Skeletal muscle cell (primary cell): ENCODE data around the gene MIOS.
"Not testable (repeated sequence)": the region's sequence is repeated elsewhere in the genome, so short reads cannot be mapped to it uniquely, and the experiment has no call there.

ENCODE experiments used
- DNase-seq: peaks from one replicate; pipeline ENCODE4 v3.0.0-alpha.2; 2010; ENCODE audit warnings: low read depth
- H3K4me3 ChIP-seq: 2 replicates; pipeline ENCODE4 v1.5.1; 2011; ENCODE audit warnings: low read depth, mild to moderate bottlenecking, control low read depth, low read length, moderate library complexity

The MIOS gene

DNA sequence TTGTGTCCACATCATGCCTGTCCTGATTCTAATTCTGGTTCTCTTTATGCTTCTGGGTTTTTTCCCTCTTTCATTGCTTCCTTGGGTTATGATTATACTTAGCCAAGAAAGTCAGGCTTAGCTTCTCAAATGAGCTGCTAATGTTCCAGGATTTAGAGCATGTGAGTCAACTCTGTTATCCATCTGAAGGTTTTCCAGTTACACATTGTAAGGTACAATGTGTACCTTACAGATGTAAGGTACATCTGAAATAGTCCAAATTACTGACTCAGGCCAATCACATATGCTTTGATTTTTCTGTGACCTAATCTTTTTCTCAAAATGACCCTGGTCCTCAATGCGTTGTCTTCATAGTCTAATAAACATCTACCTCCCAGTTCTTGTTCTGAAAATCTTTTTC lies 13.3 kb upstream of the MIOS start:
- H3K4me3 ChIP-seq: no peak overlapping the region
- peak; percentile 32 for DNase-seq

DNA sequence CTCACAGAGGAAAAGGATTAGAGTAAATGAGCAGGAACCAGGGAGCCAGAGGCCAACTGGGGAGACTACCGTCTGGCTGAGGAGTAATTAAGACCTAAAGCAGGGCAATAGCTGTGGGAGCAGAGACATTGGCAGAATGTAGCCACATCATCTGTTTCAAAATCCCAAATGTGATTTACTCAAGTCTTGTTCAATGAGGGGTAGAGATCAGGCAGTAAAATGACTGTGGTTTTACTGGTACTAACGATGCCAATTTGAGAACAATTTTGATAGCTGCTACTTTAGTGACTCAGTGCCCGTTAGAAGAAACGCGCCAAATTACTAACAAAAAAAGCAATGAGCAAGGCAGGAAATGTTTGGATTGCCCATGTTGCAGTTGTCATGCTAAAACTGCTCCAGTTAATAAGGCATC lies 12.7 kb upstream of the MIOS start:
- peak; percentile 95 for DNase-seq
- no peak overlapping the region for H3K4me3 ChIP-seq

DNA sequence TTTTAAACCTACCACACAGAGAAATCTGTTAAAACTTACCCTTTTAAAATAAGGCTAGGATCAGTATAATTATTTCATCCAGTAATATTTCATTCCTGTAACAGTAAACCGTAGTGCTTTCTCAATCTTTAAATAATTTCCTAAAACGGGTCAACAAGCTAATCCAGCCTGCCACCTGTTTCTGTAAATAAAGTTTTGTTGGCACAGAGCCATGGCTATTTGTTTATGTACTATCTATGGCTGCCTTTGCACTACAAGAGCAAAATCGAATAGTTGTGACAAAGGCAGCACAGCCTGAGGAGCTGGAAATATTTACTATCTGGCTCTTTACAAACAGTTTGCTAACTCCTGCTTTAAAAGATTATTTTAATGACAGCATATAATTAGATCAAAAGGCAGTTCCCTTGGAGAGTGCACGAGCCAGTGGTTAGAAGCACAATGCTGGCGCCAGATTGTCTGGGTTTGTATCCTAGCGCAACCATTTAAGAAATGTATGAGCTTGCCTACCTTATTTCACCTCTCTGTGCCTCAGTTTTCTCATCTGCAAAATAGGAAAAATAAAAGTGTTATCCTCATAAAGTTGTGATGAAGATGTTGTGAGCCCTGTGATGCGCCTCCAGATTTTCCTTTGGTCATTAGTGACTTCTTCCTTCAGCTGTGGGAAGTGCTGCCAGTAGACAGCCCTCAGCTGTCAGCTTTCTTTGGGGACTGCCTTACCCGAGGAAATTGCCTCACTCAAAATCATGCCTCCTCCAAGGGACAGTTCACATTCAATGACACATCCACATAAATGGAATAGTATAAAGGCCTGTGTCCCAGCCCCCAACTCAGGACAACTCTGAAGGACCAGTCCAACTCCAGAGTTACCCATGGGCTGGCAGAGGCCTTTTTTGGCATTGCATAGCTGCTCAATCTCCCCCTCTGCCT lies 11.8 kb upstream of the MIOS start:
- no peak overlapping the region for H3K4me3 ChIP-seq
- no peak for DNase-seq

DNA sequence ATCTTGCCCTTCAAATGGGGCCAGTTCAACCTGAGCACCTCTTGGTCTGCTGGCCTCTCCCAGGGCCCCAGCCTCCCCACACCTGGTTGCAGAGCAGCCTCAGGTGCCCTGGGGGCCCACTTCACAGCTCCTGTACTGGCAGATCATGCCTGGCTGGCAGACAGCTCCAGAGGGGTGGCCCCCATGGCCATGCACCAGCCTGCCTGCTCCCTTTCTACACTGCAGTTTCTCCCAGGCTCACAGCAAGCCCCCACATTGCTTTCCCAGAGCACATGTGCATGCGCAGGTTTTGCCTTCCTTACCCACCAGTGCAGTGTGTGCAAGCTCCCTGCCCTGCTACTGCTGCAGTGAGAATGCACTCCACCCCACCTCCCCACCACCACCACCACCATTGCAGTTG lies 9.8 kb upstream of the MIOS start:
- no peak for DNase-seq

DNA sequence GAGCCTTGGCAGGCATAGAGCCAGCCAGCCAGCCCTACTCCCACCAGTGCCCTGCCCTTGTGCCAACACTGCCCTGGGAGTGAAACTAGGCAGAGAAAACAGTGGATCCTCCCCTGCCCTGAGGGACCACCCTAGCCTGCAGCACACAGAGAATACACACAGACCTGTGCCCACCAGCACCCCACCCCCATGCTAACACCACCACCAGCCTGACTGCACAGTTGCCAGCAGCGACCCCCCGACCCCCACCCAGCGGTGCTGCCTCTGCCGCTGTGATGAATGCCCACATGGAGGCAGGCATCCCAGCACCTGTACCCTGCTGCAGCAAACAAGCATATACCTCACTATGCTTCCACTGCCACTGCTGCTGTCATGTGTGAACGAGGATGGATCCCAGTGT lies 9.4 kb upstream of the MIOS start:
- DNase-seq: no peak
- H3K4me3 ChIP-seq: no peak overlapping the region

More for the DNA sequence above, 9.8 kb upstream of the MIOS start:
- no peak overlapping the region for H3K4me3 ChIP-seq

DNA sequence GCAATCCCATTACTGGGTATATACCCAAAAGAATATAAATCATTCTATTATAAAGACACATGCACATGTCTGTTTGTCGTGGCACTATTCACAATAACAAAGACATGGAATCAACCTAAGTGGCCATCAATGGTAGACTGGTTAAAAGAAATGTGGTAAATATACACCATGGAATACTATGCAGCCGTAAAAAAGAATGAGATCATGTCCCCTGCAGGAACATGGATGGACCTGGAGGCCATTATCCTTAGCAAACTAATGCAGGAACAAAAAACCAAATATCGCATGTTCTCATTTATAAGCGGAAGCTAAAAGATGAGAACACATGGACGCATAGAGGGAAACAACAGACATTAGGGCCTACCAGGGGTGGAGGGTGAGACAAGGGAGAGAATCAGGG lies 5.1 kb upstream of the MIOS start:
- not testable (repeated sequence) for H3K4me3 ChIP-seq, DNase-seq

DNA sequence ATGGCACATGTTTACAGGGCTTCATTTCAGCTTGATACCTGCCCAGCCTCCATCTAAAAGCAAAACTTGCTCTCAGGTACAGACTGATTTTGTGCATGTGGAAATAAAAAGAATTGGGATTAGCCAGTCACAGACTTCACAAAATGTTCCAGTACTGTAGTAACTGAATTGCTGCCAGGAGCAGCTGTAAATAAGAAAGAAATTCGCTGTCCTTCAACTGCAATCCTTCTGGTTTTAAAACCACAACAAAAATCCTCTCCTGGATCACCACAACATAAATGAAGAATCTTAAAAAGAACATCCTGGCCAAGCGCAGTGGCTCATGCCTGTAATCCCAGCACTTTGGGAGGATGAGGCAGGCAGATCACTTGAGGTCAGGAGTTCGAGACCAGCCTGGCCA lies 3.9 kb upstream of the MIOS start:
- peak; percentile 74 for DNase-seq
- no peak overlapping the region for H3K4me3 ChIP-seq

DNA sequence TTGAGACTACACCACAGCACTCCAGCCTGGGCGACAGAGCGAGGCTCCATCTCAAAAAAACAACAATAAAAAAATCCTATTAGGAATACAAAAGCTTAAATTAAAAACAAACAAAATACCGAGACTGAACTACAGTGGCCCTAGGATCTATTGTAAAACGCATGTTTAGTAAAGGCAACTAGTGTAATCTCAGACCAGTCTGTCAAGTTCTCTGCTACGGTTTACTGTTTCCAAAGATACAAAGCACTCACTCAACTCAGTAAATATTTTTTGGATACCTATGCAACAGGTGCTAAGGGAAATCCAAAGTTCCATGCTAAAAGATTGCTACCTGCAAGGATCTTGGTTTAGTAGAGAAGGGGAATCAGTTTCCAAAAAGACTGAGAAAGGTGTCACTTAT lies 3.4 kb upstream of the MIOS start:
- DNase-seq: no peak
- no peak overlapping the region for H3K4me3 ChIP-seq

DNA sequence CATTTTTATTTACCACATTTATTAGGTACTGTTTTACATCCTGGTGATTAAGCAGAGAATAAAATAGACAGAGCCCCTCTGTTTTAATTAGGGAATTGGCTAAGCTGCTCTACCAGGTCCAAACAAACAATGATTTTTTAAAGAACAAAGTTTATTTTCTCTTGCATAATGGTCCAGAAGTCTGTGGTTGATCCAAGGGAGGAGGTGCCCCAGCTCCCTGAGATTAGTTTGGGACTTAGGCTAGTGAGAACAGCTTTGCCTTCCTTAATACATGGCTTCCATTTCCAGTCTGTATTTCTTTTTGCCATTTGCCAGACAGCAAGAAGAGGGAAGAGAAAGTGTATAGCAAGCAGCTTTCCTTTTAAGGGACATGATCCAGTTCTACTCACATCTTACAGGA lies 2.9 kb upstream of the MIOS start:
- no peak for DNase-seq
- H3K4me3 ChIP-seq: no peak overlapping the region

DNA sequence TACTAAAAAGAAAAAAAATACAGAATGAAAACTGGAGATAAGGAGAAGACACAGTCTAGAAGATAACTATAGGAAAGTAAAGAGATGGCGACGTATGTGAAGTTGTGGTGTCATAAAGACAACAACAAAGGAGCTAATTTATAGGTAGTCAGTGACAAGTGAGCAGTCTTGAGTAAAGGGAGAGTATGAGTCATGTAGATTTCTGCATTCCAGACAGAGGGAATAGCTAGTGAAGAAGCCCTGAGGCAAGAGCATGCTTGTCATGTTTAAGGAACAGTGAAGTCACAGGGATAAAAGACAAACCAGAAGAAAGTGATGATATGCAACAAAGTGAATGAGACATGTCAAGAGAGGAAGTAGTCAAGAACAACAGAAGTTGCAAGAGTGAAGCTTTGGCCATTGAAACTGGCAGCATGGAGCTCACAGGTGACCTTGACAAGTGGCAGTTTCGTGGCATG lies 2.3 kb upstream of the MIOS start:
- H3K4me3 ChIP-seq: no peak overlapping the region
- DNase-seq: peak; percentile 56

DNA sequence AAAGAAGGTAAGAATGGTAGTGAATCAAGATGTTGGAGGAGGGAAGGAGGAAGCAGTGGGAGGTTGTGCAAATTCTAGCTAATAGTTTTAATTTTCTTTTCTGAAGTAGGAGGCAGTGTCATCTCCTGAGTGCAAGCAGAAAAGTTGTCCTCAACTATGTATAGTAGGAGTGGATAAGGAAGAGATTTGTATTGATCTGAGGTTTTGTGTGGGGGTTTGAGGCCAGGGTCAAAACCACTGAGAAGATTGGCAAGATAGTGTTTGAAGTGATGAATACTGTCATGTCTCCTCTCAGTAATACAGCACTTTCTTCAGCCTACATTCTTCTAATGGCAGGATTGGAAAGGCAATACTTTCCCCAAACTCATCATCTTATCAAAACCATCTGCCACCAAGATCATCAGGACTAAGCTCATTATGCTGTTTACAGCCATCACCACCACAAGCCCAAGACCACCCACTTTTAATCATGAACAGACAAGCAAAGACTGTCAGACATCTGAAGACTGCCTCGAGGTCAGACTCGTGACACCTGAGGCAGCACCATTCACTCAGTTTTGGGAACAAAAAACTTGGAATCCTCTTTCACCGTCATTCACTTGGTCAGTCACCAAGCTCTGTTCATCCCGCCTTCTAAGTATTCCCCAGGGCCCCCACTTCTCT lies 1.5 kb upstream of the MIOS start:
- no peak for DNase-seq
- no peak overlapping the region for H3K4me3 ChIP-seq

DNA sequence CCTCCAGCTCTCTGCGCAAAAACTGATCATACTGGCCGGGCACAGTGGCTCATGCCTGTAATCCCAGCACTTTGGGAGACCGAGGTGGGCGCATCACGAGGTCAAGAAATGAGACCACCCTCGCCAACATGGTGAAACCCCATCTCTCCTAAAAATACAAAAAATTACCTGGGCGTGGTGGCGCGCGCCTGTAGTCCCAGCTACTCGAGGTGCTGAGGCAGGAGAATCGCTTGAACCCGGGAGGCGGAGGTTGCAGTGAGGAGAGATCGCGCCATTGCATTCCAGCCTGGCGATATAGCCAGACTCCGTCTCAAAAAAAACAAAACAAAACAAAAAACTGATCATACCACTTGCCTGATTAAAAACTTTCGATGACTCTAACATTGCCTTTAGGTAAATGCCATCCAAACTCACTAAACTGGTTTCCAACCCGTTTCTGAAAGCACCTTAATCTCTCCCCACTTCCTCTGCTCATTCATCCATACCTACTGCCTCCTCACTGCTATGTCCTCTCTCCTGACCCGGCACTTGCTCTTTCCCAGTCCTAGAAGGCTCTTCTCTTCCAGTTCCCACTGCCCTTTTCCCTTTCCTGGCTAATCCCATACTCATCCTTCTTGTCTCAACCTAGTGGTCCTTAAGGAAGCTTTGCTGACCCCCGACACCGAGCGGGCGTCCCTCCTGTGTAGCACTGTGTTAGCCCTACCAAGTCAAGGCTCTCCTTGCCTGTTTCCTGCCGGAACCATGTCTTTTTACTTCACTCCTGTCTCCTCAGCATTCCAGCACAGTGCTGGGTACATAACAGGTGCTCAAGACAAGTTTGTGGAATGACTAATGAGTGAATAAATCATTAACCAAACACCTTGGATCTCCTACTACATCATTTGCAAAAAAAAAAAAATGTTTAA lies 686 bp upstream of the MIOS start:
- no peak for DNase-seq
- peak overlapping the region; percentile 58 for H3K4me3 ChIP-seq

DNA sequence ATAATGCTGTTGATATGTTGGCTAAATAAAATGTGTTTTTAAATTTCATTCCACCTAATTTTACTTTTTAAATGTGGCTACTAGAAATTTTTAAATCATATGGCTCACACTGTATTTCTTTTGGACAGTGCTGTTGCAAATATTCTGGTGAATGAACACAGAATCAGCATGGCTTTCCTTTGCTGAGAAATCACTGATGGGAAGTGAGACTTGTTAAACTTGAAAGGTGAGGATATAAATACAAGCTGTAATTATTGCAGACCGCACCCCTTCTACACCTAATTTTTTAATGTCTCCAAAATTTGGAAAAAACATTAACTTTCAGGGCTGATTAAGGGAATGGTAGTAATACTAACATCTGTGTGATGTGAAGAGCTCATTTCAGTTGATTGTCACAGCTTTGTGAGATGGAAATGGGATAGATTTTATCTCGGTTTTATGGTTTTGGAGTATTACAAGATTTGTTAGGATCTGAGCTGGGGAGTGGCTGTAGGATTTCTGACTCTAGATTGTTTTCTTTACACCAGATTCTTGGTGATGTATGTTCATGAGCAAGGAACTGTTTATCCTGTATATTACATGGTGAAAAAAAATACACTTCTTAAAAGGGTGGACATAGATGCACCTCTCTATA lies 1.3 kb downstream of the MIOS start:
- H3K4me3 ChIP-seq: peak overlapping the region; percentile 58
- DNase-seq: no peak

DNA sequence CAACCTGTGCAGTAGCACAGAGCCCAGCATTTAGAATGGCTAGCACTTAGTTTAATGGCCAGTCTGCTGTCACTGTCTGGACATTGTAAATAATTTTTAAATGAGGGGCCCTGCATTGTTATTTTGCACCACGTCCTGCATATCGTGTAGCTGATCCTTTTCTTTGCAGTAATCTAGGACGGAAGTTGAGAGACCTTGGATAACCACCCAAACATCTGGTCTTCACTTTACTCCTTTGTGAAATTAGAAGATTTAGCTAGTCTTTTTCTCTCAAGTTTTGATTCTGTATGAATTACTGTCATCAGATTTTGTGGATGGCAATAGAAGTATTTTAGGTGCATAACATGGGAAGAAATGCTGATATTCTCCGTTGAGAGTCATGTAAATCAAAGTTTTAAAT lies 1.9 kb downstream of the MIOS start:
- H3K4me3 ChIP-seq: peak overlapping the region; percentile 58
- DNase-seq: no peak

DNA sequence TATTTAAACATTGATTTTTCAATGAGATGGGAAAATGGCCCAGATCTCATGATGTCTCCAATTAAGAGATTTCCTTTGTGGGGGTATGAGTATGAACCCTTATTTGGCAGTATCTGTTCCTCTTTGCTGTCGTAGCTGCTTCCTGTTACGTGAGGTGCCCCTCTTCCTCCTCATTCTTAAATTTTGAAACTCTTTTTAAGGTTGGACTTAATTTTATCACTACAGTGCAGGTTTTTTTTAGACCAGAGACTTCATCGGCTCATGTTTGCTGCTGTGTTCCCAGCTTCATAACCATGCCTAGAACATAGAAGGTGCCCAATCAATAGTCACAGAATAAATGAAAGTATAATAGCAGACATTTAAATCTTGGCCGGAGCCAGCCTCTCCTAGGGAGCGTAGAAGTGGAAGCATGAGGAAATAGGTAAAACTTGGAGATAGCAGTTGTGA lies 2.4 kb downstream of the MIOS start:
- H3K4me3 ChIP-seq: peak overlapping the region; percentile 58
- DNase-seq: no peak

DNA sequence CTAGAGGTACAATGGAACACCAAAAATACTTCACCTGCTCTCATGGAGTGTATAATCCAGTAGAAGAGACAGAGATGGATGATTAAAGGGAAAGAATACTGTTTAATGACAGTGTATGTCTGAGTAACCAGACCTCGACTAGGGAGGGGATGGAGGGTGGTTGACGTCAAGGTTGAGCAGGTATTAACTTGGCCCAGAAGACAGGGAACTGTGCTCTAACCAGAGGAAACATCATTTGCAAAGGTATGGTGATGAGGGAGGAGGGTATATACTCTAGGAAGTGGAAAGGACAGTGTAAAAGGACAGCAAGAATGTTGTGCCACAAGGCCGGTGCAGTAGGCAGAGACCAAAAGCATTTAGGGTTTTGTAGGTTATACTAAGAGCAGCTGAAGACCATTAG lies 2.9 kb downstream of the MIOS start:
- no peak for DNase-seq
- H3K4me3 ChIP-seq: peak overlapping the region; percentile 2

DNA sequence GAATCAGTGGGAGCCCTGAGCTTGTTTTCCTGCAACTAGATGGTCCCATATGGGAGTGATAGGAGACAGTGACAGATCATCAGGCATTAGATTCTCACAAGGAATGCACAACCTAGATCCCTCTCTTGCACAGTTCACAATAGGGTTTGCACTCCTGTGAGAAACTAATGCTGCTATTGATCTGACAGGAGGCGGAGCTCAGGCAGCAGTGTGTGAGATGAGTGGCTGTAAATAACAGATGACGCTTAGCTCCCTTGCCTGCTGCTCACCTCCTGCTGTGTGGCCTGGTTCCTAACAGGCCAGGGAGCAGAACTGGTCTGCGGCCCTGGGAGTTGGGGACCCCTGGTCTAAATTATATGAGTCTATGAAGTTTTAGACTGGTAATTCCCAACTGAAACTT lies 3.9 kb downstream of the MIOS start:
- no peak for DNase-seq
- H3K4me3 ChIP-seq: no peak overlapping the region

DNA sequence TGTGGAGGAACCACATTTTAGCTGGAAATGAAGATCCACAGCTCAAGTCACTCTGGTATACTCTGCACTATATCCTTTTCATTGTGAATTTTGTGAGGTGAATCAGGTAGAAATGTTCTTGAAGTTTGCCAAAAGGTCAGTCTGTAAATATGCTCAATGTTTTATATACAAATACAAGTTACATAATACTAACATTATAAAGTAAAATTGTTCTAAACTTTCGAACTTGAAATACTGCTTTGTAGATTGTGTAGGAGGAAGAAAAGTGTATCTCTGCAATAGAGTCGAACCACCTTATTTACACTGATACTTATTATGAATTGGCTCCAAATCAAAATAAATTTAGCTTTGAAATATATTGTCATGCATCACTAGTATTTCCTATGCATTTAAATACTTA lies 7.0 kb downstream of the MIOS start:
- no peak for DNase-seq
- no peak overlapping the region for H3K4me3 ChIP-seq

DNA sequence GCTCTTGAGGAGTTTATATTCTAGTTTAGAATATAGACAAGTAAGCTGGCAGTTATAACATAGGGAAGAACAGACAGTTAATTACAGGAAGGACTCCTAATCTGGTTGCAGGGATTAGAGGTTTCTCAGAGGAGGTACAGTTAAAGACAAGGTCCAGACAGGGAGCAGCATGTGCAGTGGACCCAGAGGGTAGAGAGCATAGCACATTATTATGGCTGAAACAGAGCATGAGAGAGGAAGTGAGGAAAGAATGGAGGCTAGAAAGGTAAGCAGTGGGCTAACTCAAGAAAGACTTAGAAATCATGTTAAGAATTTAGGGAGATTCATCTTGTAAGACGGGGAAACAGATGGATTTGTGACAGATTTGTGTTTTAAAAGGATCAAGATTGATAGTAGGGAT lies 9.7 kb downstream of the MIOS start:
- H3K4me3 ChIP-seq: no peak overlapping the region
- DNase-seq: no peak
